HG02642 (cell line): ENCODE results near the gene TIMM23.
"Not testable (repeated sequence)": the region's sequence is repeated elsewhere in the genome, so short reads cannot be mapped to it uniquely, and the experiment has no call there.

Experiments used
- ATAC-seq: cut with Tn5 transposase; IDR thresholded peaks from one replicate; pipeline ENCODE4 v1.9.1; 2021; ENCODE audit warnings: mild to moderate bottlenecking; ENCODE audit not compliant: unreplicated experiment, poor library complexity

The TIMM23 gene, protein sequence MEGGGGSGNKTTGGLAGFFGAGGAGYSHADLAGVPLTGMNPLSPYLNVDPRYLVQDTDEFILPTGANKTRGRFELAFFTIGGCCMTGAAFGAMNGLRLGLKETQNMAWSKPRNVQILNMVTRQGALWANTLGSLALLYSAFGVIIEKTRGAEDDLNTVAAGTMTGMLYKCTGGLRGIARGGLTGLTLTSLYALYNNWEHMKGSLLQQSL

DNA sequence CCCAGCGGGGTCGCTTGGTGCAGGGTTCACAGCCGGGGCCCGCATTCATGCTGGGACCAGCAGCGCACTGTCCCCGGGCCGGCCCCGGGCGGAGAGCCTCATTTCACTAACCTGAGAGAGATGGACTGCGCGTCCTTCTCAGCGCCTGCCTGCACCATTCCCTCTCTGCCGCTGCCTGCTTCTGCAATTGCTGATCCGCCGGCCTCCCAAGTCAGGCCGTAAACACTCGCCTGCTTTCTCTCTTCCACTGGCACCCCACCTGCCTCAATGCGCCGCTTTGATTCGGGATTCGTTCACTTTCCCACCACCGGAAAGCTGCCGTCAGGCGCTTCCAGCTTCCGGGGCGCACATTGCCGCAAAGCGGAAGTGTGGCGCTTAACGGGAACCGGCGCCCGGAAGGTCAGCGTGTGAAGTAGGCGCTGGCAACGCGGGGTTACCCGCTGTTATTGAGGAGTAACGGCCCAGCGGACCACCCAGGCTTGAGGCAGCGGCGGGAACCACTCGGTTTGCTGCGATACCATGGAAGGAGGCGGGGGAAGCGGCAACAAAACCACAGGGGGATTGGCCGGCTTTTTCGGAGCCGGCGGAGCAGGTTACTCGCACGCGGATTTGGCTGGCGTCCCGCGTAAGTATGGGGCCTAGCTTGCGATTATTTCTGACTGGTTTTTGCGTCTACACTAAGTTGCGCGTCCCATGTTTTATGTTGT is at the start of gene TIMM23:
TSS of gene TIMM23 (plus strand) at position 384 of the 707 bp plus-strand sequence. CDS start at position 520, 136 bp downstream.
- peak; percentile 82 for ATAC-seq

DNA sequence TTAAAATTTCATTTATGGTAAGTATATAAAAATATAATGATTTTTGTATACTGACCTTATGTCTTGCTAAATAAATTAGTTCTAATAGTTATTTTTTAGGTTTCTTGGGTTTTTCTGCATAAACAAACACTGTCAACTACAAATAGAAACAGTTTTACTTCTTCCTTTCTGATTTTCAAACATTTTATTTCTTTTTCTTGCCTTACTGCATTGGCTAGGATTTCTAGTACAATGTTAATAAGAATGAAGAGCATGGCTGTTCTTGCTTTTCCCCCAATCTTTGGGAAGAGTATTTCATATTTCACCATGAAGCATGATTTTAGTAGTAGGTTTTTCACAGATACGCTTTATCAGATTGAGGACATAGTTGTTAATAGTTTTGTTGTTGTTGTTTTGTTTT is 45.5 kb upstream of the TIMM23 start:
- not testable (repeated sequence) for ATAC-seq

DNA sequence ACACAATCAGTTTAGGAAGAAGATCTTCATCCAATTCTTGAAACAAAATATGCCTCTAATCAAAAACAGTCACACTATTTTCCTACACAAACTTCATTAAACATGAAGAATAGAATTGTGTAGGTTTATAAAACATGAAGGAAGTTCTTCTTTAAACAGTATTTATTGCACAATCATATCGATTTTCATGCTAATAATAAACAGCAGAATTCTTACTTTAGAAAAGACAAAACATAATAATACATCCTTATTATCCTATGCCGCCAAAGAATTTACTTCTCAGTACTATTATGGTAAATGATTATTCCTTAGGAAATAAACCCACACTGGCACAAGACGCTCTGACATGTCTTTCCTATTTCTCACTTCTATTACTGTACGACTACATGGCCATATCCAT is 41.0 kb upstream of the TIMM23 start:
- ATAC-seq, result not testable (repeated sequence)

DNA sequence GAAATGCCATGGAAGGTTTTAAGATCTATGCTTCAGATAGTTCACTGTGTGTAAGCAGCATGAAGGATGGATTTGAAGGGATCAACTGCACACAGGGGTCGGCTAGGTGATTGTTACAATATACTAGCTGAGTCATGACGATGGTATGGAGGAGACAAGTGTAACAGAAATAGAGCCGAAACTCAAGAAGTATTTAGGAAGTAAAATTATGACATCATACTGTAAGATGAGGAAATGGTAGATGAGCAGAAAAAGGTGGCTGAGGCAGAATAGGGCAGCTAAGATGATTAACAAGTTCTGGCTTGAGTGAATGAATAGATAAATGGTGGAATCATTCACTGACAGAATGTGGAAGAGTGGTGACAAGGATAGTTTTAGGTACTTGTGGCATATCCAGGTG is 37.5 kb upstream of the TIMM23 start:
- ATAC-seq, result not testable (repeated sequence)

DNA sequence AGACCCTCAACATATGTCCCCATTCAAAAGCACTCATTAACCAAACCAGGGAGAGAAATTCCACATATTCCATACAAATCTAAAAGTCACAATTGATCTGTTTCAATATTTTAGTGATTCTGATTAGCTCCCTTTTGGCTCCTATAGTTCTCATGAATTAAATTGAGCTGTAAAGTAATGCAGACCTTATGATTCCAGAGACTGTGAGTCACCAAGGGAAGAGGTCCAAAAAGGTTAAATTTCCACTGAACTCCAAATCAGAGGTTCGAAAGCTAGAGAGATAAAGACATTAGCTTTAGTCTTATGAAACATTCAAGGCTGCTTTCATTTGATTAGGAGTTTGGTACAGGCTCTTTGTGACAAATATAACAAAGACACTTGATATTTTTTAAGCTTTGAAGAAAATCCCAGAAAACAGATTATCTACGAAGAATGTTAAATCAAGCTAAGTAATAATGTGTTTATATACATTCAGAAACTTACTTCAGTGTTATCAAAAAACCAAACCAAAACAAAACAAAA is 33.1 kb upstream of the TIMM23 start:
- not testable (repeated sequence) for ATAC-seq

DNA sequence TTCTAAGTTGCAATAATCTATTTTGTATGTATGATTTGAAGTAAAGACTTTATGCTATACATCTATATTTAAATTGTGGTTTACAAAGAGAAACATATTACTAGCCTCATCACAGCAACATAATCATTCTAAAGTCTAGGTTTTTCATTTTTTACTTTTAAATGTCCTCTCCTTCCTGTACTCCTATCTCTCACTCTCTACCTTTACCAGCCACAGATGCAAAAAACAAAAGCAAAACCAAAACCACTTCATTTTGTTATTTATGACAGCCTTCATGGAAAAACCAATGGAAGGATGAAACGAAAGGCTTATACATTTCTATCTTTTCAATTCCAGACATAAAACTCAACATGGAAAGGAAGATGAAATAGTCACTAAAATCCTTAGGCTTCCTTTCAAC is 31.1 kb upstream of the TIMM23 start:
- not testable (repeated sequence) for ATAC-seq

DNA sequence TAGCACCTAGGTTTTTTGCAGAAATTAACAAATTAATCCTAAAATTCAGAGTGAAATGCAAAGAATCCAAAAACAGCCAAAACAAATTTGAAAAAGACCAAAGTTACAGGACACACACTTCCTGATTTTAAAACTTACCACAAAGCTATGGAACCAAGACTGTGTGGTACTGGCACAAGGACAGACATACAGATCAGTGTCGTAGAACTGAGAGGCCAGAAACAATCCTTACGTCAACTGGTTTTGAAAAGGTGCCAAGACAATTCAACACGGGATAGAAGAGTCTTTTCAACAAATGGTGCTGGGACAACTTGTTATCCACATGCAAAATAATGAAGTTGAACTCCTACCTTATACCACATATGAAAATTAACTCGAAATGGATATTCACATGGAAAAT is 26.8 kb upstream of the TIMM23 start:
- not testable (repeated sequence) for ATAC-seq

DNA sequence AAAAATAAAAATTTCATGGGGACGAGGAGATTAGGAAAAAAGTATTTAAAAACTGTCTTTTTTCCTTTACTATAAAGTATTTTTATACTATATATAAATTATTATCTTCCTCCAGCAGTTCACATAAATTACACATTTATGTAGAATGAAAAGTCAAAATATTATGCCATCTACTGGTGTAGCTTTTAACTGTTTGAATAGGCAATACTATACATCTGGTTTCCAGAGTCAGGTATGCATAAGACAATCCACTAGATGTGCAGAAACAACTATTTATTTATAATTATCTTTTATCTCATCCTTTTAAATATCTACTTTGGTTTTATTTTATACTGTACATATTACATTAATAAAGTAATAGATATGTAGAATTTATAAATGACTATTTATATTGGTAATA is 24.9 kb upstream of the TIMM23 start:
- not testable (repeated sequence) for ATAC-seq

DNA sequence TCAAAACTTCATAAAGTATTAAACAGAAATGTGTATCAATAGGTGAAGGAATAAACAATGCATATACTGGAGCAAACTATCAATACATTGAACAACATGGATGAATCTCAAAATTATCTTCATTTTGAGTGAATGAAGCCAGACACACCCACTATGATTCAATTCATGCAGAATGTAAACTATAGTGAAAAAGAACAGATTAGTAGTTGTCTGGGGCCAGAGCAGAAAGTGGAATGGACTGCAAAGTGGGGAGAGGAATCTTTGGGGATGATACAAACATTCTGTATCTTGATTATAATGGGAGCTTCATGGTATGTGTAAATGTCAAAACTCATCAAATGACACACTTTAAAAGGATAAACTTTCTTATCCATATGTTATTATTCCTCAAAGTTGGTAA is 23.5 kb upstream of the TIMM23 start:
- ATAC-seq, result not testable (repeated sequence)

DNA sequence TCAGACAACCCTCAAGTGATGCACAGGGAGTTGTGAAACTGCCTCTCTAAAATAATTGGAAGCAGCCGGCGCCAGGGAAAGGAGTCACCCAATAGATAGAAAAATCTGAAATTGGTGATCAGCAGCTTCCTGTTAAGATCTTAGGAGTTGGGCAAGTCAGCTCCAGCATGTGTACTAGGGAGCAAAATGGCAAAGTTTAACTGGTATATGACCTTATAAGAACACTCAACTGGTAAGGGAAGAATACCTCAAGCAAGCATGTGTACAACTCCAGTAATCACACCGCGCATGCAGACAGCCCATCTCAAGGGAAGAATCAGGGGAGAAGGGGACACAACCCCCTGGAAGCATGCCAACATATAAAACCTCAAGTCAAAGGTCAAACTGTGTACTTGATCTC is 17.9 kb upstream of the TIMM23 start:
- not testable (repeated sequence) for ATAC-seq

DNA sequence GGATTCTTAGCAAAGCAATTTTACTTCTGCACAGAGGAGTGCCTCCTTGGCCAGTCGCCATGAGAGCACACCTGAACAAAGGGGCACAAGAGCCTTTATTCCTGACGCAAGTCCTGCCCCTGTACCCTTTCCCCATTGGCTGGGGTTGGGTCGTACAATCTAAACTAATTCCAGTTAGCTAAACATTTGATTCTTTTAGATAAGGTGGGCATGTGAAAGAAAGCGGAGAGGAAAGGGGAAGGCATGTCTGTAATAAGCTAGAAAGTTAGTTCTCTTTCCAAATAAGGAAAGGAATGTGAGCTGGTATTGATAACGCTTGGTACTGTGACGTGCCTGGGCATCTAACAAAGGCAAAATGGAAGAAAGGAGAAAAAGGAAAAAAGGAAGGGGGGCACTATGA is 15.7 kb upstream of the TIMM23 start:
- not testable (repeated sequence) for ATAC-seq

DNA sequence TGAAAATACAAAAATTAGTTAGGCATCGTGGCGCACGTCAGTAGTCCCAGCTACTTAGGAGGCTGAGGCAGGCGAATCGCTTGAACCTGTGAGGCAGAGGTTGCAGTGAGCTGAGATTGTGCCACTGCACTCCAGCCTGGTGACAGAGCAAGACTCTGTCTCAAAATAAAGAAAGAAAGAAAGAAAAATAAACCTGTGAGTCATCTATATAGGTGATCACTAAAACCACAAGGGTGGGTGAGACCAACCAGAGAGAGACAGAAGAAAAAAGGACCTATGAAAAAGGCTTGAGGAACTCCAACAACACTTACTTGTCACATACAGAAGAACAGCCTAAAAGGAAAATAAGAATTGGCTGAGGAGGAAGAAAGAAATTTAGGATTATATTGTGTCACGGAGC is 14.4 kb upstream of the TIMM23 start:
- ATAC-seq, result not testable (repeated sequence)

DNA sequence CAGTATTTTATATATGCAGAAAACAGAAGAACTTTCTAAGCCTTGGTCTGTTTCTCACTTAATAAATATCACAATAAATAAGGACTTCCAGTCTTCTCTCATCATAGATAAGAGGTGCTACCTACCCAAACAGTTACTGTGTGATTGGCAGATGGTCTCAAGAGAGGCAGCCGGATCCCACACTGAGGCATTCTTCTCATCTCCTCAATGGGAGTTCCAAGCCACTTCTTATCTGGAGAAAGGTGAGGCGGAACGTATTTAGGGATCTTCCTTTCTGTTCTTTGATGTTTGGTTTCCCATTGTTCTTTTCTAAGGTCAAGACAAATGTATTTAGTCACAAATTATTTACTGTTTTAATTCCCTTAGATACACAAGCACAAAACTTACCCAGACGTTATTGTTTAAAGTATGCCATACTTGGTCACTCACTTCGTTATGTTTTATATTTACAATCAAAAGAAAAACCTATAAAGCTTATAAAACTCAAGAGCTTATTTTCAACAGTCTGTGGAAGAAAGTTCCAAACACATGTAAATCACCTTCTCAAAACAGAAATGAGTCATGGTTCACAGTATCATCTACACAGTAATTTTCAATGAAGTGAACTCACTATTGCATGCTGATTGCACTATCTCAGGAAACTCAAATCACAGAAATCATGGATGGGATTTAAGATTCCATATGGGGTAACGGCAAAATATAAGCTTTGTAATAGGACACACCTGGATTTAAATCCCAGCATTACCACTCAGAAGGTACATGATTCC is 9.4 kb upstream of the TIMM23 start:
- not testable (repeated sequence) for ATAC-seq

DNA sequence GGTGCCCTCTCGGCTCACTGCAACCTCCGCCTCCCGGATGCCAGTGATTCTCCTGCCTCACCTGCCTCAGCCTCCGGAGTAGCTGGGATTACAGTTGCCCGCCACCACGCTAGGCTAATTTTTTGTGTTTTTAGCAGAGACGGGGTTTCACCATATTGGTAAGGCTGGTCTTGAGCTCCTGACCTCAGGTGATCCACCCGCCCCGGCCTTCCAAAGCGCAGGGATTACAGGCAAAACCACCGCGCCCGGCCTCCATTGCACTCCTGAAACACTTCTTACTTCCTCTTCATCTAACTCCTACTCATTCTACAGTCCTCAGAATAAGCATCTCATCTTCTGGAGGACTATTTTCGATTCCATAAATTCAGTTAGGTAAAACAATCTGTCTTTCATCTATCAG is 1.3 kb upstream of the TIMM23 start:
- ATAC-seq, result not testable (repeated sequence)

DNA sequence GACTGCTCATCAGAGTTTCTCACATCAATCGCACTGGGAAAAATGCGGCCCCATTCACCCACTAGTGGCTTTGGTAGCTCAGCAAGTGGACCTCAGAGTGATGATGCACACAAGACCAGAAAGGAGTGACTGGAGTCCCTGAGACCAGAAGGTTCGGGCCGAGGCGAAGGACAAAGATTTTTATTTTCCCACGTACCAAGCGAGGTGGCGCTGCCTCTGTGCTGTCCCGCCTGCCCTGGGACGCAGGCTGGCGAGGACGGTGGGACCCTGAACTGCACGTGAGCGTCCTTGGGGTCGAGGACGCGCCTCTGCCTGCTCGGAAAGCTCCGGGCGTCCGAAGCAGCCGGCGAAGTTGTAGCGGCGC is 565 bp upstream of the TIMM23 start:
- peak; percentile 38 for ATAC-seq

DNA sequence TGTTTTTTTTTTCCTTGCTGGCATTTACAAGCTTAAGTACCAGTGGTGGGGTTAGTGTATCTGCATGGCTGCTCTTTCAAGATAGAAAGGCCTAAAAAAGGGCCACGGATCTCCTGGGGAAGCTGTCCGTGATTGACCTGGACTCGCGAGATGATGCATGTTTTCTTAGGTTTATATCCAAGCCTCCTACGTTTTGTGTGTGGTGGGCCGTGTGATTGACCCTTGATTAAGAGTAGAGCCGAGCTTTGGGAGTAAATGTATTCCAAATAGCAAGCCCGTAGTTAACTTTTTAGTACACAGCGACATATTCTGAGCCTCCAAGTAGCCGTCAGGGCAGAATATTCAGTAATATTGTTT is 502 bp downstream of the TIMM23 start:
- peak; percentile 17 for ATAC-seq

DNA sequence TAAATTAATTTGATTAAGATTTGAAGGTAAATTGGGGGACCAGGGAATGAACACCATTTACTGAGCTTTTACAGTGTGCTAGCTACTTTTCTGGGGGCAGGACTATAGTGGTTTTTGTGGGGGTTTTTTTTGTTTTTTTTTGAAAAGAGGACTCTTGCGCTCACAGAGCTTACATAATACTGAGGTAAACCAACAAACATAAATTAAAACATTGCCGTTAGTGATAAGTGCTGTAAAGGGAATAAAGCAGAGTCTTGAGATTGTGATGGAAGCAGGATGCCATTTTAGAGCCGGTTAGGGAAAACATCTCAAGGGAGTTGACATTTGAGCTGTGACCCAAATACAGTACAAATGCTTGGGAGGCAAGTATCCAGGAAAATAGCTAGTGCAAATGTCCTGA is 1.8 kb downstream of the TIMM23 start:
- ATAC-seq, result not testable (repeated sequence)

DNA sequence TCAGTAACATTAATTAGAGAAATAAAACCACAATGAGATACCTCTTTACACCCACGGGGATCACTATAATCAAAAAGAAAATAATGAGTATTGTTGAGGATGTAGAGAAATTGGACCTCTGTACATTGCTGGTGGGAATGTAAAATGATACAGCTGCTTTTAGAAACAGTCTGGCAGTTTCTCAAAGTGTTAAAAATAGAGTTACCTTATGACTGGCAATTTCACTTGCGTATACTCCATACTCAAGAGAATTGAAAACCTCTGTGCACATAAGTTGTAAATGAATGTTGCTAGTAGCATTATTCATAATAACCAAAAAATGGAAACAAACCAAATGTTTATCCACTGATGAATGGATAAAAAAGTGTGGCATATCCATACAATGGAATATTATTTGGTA is 6.3 kb downstream of the TIMM23 start:
- peak; percentile 81 for ATAC-seq

DNA sequence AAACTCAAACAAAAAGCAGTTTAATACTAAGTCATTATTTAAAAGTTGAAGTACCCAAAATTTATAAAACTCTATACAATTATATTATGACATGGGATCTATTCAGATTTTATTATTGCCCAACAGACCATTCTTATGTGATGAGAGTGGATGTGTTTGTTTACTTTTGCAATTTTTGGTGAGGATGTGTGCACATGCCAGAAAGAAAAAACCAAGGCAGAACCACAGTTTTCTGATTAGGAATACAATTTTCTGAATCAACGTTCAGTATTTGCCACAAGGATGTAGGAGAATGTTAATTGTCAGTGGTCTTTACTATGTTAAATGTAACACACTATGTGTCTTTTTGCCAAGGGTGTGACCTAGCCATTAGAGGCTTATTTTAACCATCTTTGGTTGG is 9.1 kb downstream of the TIMM23 start:
- not testable (repeated sequence) for ATAC-seq

DNA sequence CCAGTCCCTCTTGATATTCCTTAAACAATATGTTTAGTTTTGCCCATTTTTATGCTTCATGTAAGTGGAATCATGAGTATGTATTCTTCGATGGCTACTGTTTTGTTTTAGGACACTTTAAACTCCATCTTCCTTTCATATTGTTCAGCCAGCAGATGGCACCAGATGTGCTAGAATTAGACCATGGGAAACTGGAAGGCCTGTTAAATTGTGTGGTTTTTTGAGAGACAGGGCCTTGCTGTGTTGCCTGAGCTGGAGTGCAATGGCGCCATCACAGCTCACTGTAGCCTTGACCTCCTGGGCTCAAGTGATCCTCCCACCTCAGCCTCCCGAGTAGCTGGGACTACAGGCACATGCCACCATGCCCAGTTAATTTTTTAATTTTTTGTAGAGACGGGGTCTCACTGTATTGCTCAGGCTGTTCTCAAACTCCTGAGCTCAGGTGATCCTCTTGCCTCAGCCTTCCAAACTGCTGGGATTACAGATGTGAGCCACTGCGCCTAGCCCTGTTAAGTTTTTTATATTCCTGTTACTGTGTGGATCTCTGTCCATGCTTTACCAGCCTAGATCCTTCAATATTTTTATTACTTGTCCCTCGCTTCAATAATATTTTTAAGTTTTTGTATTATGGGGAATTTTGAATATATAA is 11.4 kb downstream of the TIMM23 start:
- peak; percentile 65 for ATAC-seq

DNA sequence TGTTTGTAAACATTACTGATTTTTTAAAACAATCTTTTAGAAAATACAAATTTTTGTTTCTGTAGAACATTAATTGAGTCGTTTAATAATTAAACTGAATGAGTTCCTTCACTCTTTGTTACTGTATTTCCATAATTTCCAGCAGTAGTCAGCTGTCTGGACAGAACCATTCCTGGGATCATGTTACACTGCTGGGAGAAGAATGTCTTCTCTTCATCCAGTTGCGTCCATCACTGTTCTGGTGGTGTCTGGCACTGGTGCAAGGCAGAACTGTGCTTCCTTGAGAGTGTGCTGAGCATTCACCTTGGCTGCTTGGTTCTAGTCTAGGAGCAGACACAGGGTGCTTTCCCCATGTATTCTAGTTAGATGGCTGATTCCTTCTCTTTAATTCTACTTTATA is 12.2 kb downstream of the TIMM23 start:
- ATAC-seq, result not testable (repeated sequence)
